Mucosa of rectum (tissue), 2 donors: ENCODE results near the gene RSPH3.

Source experiments
- H3K27ac ChIP-seq, 2 donors: one replicate each; pipeline ENCODE4 v1.7.0; 2013; ENCODE audit warnings: inconsistent platforms in 2 of 2, low read depth in 2 of 2, low read length in 2 of 2
- H3K27me3 ChIP-seq, 2 donors: one replicate each; pipeline ENCODE4 v1.7.0; 2013; ENCODE audit warnings: low read length in 2 of 2; ENCODE audit not compliant: control insufficient read depth in 2 of 2, insufficient read depth in 2 of 2
- H3K36me3 ChIP-seq, 2 donors: one replicate each; pipeline ENCODE4 v1.7.0; 2013; ENCODE audit warnings: low read length in 2 of 2; ENCODE audit not compliant: control insufficient read depth in 2 of 2, insufficient read depth in 2 of 2
- H3K4me1 ChIP-seq, 2 donors: one replicate each; pipeline ENCODE4 v1.7.0; 2013; ENCODE audit warnings: low read length in 2 of 2, mild to moderate bottlenecking in 1 of 2; ENCODE audit not compliant: control insufficient read depth in 2 of 2, insufficient read depth in 2 of 2
- H3K4me3 ChIP-seq, 2 donors: one replicate each; pipeline ENCODE4 v1.7.0; 2013; ENCODE audit warnings: low read length in 2 of 2
- H3K9ac ChIP-seq, 2 donors: one replicate each; pipeline ENCODE4 v1.7.0; 2013; ENCODE audit warnings: low read length in 2 of 2, low read depth in 1 of 2, mild to moderate bottlenecking in 1 of 2
- H3K9me3 ChIP-seq, 2 donors: one replicate each; pipeline ENCODE4 v1.7.0; 2013; ENCODE audit warnings: low read length in 2 of 2; ENCODE audit not compliant: control insufficient read depth in 2 of 2
- donor health status: healthy.
- donor health status: Normal muscosa, but diverticular disease.

The RSPH3 gene, protein sequence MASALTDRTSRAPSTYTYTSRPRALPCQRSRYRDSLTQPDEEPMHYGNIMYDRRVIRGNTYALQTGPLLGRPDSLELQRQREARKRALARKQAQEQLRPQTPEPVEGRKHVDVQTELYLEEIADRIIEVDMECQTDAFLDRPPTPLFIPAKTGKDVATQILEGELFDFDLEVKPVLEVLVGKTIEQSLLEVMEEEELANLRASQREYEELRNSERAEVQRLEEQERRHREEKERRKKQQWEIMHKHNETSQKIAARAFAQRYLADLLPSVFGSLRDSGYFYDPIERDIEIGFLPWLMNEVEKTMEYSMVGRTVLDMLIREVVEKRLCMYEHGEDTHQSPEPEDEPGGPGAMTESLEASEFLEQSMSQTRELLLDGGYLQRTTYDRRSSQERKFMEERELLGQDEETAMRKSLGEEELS

DNA sequence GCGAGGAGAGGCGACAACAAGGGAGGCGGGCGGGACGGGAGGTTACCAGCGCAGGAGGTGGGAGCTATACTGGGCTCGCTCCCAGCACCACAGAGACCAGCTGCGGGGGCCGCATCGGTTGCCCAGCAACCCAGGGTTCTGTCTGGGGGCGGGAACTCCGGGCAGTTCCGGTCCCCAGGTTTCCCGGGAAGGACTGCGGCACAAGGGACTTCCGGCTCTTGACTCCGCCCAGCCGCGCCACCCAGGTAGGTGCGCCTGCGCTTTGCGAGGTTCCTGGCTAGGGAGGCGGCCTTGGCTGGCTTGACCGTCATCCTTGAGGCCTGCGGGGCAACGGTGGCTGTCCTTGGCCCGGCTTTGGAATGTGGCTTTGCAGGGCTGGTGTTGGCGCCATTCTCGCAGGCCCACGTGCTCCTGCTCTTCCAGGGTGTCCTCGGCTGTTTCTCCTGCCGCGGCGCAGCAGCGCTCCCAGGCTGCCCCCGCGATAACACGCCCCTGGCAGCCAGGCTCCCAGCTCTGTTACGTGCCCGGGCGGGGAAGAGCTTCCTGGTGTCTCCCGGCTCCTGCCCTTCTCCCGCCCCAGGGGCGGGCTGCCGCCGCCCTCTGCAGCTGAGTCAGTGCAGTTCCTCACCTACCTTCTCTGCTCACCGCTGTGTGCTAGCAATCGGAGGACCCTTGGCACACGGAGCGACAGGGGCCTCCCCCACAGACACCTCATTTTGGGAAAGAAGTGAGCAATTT is at the start of gene RSPH3:
Gene RSPH3 (minus strand): TSS at position 537 of the 738 bp plus-strand sequence. CDS start 652 bp downstream, outside the sequence.
- Histone ChIP-seq H3K27ac (peak within 1 kb of the TSS; percentile 96 to 97), H3K4me3 (peak within 1 kb of the TSS; percentile 89 to 95), H3K9ac (peak within 1 kb of the TSS; percentile 83 to 84), H3K4me1 (peaks cover 4 to 12% of the 10 kb centered on the region in 2 donors), H3K27me3 (no peaks in the 10 kb centered on the region), H3K9me3 (no peaks in the 10 kb centered on the region), H3K36me3 (no peaks in the 10 kb centered on the region)

DNA sequence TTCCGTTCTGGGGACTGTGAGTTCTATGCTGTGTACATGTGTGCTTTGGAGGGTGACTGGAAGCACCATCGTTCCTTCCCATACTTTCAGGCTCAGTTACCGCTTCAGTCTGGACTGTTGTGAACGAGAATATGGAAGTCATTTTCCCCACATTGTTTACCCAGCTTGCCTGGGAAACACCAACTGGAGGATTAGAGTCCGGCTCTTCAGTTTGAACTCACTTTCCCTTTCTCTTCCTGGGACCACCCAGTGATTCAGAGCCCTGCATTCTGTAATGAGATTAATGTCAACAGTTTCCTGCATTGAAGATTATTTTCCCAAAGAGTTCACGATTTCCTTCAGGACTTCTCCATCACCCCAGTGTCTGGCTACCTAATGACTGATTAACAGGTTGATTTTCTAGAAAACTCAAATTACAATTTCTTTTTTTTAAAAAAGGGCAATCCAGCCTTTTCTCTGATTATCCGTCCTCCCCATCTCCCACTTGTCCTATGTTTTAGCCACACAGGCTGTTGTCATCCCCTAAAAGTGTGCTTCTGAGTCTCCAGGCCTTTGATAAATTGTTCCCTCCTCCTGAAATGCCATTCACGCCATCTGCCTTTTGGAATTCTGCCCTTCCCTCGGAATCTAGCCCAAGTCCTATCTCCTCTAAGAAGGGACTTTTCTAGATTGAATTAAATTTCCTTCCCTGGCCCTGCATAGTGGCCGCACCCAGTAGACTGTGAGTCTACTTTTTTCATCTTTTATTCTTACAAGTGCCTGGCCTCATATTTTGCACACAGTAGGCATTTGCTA is 48.1 kb upstream of the RSPH3 start:
- peaks cover 0 to 2% of the 10 kb centered on the region in 2 donors for H3K27me3 ChIP-seq
- H3K4me1 ChIP-seq: peaks cover 0 to 2% of the 10 kb centered on the region in 2 donors

DNA sequence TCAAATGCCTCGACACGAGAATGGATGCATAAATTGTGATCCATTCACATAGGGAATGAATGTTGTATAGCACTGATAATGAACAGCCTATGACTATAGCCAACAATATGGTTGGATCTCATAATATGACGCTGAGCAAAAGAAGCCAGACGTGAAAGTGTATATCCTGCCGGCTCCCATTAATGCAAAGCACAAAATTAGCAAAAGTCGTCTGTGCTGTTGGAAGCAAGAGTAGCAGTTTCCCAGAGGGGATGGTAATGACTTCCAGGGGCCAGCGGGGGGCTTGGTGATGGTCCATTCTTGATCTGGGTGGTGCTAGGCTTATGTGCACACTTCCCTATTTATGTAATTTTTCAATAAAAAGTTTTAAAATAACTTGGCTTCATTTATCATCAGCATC is 45.8 kb upstream of the RSPH3 start:
- no peaks in the 10 kb centered on the region for H3K36me3 ChIP-seq
- H3K27me3 ChIP-seq: no peaks in the 10 kb centered on the region
- no peak overlapping the region for H3K27ac ChIP-seq

More for the DNA sequence above, 48.1 kb upstream of the RSPH3 start:
- no peak overlapping the region for H3K27ac ChIP-seq
- H3K9me3 ChIP-seq: no peaks in the 10 kb centered on the region
- H3K4me3 ChIP-seq: no peak overlapping the region
- H3K36me3 ChIP-seq: no peaks in the 10 kb centered on the region
- no peak overlapping the region for H3K9ac ChIP-seq

DNA sequence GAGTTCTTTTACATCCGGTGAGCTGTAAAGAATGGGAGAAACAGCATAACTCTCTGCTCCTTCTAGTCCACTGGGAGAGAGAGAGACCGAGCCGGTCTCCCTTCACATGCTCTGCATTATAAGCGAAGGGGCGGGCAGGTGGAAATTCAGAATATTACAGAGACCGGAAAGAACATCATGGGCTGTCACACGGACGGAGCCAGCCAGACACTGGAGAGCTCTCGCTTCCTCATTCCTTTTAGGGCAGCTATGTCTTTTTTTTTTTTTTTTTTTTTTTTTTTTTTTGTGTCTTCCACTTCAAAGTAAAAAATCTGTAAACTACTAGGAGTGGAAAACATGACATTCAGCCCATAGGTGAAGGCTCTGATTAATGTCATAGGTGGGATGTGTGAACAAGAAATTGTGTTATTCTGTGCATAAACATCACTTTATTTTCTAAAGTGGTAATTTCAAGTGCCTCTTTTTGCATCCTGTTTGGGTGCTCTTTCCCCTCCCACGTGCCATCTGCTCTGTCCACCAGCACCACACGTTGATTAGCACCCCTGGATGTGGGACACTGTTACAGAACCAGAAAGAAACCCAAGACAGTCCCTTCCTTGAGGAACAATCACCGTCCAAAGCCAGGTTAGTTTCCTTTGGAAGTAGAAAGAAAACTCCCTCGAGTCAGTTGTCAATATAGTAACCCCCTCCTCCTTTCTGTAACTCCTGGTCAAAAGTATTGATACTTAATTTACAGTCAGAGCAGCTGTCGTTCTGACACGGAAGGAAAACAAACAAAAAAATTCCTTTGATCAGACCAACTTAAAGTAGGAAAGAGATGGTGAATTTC is 45.1 kb upstream of the RSPH3 start, which contains the start of gene TAGAP:
Gene TAGAP (minus strand): TSS at position 93 of the 829 bp plus-strand sequence. CDS start 845 bp downstream, outside the sequence.
- Histone ChIP-seq H3K36me3 (no peaks in the 10 kb centered on the region), H3K4me1 (peaks cover 5 to 10% of the 10 kb centered on the region in 2 donors), H3K27me3 (no peaks in the 10 kb centered on the region), H3K27ac (peak within 1 kb of the TSS; percentile 53 to 77), H3K9ac (peak within 1 kb of the TSS; percentile 54 to 74), H3K4me3 (peak within 1 kb of the TSS; percentile 42 to 78), H3K9me3 (no peaks in the 10 kb centered on the region)

More for the DNA sequence above, 45.8 kb upstream of the RSPH3 start:
- H3K9me3 ChIP-seq: no peaks in the 10 kb centered on the region
- no peak overlapping the region for H3K4me3 ChIP-seq
- H3K9ac ChIP-seq: no peak overlapping the region
- H3K4me1 ChIP-seq: peaks cover 5 to 10% of the 10 kb centered on the region in 2 donors

DNA sequence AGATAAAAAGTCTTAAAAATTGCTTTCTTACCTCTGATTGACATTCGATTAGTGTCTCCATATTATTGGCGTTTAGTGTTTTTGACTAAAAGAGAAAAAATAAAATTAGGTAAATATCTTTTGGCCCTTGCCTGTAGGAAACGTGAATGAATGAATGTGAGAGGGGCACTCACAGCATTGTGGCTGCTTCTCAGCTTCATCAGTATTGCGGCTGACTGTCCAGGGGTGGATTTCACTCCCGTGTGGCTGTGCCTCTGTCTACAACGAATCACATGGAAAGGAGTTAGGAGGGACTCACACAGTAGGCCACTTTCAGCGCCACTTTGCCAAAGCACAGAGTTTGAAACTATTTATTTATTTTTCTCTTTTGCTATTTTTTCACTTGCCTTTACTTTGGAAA is 43.9 kb upstream of the RSPH3 start:
- H3K9me3 ChIP-seq: no peaks in the 10 kb centered on the region
- no peaks in the 10 kb centered on the region for H3K27me3 ChIP-seq
- H3K4me1 ChIP-seq: peaks cover 5 to 10% of the 10 kb centered on the region in 2 donors
- H3K27ac ChIP-seq: peak overlapping the region; percentile 53 to 77
- peak overlapping the region; percentile 42 to 78 for H3K4me3 ChIP-seq
- peak overlapping the region in 1 of 2 donors; percentile 74 for H3K9ac ChIP-seq
- no peaks in the 10 kb centered on the region for H3K36me3 ChIP-seq

GRCh38 chr6:159043251-159043650 is 43.2 kb upstream of the RSPH3 start:
- H3K9me3 ChIP-seq: no peaks in the 10 kb centered on the region
- H3K4me3 ChIP-seq: peak overlapping the region; percentile 20 to 78
- H3K27me3 ChIP-seq: no peaks in the 10 kb centered on the region
- H3K27ac ChIP-seq: peak overlapping the region; percentile 31 to 77
- no peaks in the 10 kb centered on the region for H3K36me3 ChIP-seq
- H3K9ac ChIP-seq: peak overlapping the region; percentile 22 to 61
- H3K4me1 ChIP-seq: peaks cover 5 to 10% of the 10 kb centered on the region in 2 donors

DNA sequence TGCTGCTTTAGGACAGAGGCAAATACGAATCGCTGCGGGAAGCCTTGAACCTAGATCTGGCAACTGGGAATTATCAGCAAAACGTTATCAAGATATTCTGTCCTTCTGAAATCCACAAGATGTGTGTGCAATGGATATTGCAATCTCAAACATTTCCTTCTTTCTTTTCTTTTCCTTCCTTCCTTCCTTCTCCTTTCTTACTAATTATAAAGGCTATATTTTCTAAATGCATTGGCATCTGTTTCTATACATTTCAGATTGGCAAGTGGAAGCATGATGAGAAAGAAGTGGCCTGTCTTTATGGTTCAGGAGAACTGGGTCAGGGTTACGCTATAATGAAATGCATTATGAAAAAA is 42.8 kb upstream of the RSPH3 start:
- Histone ChIP-seq H3K27ac (peak overlapping the region; percentile 24 to 77), H3K9ac (peak overlapping the region; percentile 22 to 61), H3K9me3 (no peaks in the 10 kb centered on the region), H3K36me3 (no peaks in the 10 kb centered on the region), H3K27me3 (no peaks in the 10 kb centered on the region), H3K4me1 (peaks cover 5 to 10% of the 10 kb centered on the region in 2 donors), H3K4me3 (peak overlapping the region; percentile 20 to 78)

GRCh38 chr6:159042003-159042825 is 42.2 kb upstream of the RSPH3 start:
- peak overlapping the region; percentile 50 to 66 for H3K9ac ChIP-seq
- H3K36me3 ChIP-seq: no peaks in the 10 kb centered on the region
- no peaks in the 10 kb centered on the region for H3K27me3 ChIP-seq
- H3K4me1 ChIP-seq: peaks cover 5 to 10% of the 10 kb centered on the region in 2 donors
- H3K27ac ChIP-seq: peak overlapping the region; percentile 24 to 77
- H3K9me3 ChIP-seq: no peaks in the 10 kb centered on the region
- H3K4me3 ChIP-seq: peak overlapping the region; percentile 20 to 78
